ENCODE data around the gene NTN4. TPM values are rescaled to one million over a fixed set of nuclear protein-coding genes. Genes with fewer than 3 reads are reported as not detected.

Gene NTN4
- polyA plus RNA-seq, 1 donor (not counting 4 experiments of a cell fraction or from before 2014, with no cell fraction given): 8.3 TPM

GRCh38 chr12:95608252-95609033 lies 182.1 kb downstream of the NTN4 start:
- peak overlapping the region; percentile 50 for H3K4me2 ChIP-seq (ENCODE audit: control insufficient read depth, extremely low read depth, insufficient read depth, low read depth, low read length)
- no peaks in the 10 kb centered on the region for H3K79me2 ChIP-seq (ENCODE audit: control insufficient read depth, insufficient read depth, low read length)
- H3K4me3 ChIP-seq (ENCODE audit: control insufficient read depth in 2 of 3, extremely low read depth in 1 of 3, insufficient read depth in 2 of 3, low read depth in 1 of 3, low read length in 3 of 3): no peak overlapping the region
- peak overlapping the region; percentile 48 for H3K27ac ChIP-seq (ENCODE audit: control insufficient read depth, insufficient read depth, low read length)
- no peaks in the 10 kb centered on the region for H4K20me1 ChIP-seq (ENCODE audit: control insufficient read depth, extremely low read depth, insufficient read depth, low read length)
- H3K9me1 ChIP-seq (ENCODE audit: control insufficient read depth, extremely low read depth, insufficient read depth, low read length): no peaks in the 10 kb centered on the region
- no peak for DNase-seq (ENCODE audit: low read depth, low spot score)
- TF ChIP-seq, protein P1, sequence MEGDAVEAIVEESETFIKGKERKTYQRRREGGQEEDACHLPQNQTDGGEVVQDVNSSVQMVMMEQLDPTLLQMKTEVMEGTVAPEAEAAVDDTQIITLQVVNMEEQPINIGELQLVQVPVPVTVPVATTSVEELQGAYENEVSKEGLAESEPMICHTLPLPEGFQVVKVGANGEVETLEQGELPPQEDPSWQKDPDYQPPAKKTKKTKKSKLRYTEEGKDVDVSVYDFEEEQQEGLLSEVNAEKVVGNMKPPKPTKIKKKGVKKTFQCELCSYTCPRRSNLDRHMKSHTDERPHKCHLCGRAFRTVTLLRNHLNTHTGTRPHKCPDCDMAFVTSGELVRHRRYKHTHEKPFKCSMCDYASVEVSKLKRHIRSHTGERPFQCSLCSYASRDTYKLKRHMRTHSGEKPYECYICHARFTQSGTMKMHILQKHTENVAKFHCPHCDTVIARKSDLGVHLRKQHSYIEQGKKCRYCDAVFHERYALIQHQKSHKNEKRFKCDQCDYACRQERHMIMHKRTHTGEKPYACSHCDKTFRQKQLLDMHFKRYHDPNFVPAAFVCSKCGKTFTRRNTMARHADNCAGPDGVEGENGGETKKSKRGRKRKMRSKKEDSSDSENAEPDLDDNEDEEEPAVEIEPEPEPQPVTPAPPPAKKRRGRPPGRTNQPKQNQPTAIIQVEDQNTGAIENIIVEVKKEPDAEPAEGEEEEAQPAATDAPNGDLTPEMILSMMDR (optimal IDR thresholded peaks at IDR 0.05 in 1 of 3, IDR thresholded peaks at IDR 0.05 in 1 of 3, conservative IDR thresholded peaks at IDR 0.05 in 1 of 3; ENCODE audit: extremely low read depth in 1 of 3, insufficient read depth in 2 of 3, low read length in 3 of 3): peak in 1 of 3 experiments; percentile 13
- no peak for TF ChIP-seq EZH2 (IDR thresholded peaks at IDR 0.05; ENCODE audit: low read length)
- no peaks in the 10 kb centered on the region for H3K27me3 ChIP-seq (ENCODE audit: control insufficient read depth, extremely low read depth, insufficient read depth, low read length)
- peaks cover 10% of the 10 kb centered on the region for H3K4me1 ChIP-seq (ENCODE audit: control insufficient read depth, extremely low read depth, insufficient read depth, low read length)
- H2AFZ ChIP-seq (ENCODE audit: control insufficient read depth, low read length): peak overlapping the region; percentile 30
- no peaks in the 10 kb centered on the region for H3K9me3 ChIP-seq (ENCODE audit: control insufficient read depth, low read depth, low read length)
- FAIRE-seq: peak; percentile 43
- no peaks in the 10 kb centered on the region for H3K36me3 ChIP-seq (ENCODE audit: control insufficient read depth in 2 of 2, extremely low read depth in 1 of 2, insufficient read depth in 2 of 2, low read length in 2 of 2)
- peak overlapping the region; percentile 13 for H3K9ac ChIP-seq (ENCODE audit: control insufficient read depth, extremely low read depth, insufficient read depth, low read length)
- dilution Hi-C loops (cut with MboI; ENCODE audit: extremely low pct_ligation_motif_present, low sequenced_read_pairs): no loop called here

Small RNA genes within 50 kb of the gene (small RNA-seq; reads per million reads assigned to genes)
- gene RF00019 (ENCODE audit: insufficient read length in 3 of 3, low read depth in 3 of 3, low replicate concordance in 1 of 3): 0 reads per million in 3 experiments
- 0 reads per million in 3 experiments for gene RNU6-247P (ENCODE audit: insufficient read length in 3 of 3, low read depth in 3 of 3, low replicate concordance in 1 of 3)

Other genes starting within 250 kb of the NTN4 start
- gene USP44, start 239.3 kb downstream of the NTN4 start, polyA plus RNA-seq: 0.12 to 0.18 TPM (median 0.13 TPM) in 3 replicates
- 17.2 to 46.0 TPM (median 34.7 TPM) in 3 replicates for gene SNRPF, start 68.2 kb upstream of the NTN4 start, polyA plus RNA-seq
- gene CCDC38, start 151.8 kb upstream of the NTN4 start, polyA plus RNA-seq: 0.04 to 0.05 TPM in 2 of 3 replicates, not detected in the other
- 0.31 to 0.84 TPM (median 0.68 TPM) in 3 replicates for gene AMDHD1, start 152.6 kb upstream of the NTN4 start, polyA plus RNA-seq
- 0.41 to 0.53 TPM (median 0.51 TPM) in 3 replicates for gene HAL, start 205.6 kb upstream of the NTN4 start, polyA plus RNA-seq
- 129 to 183 TPM (median 131 TPM) in 3 replicates for gene LTA4H, start 244.8 kb upstream of the NTN4 start, polyA plus RNA-seq